IPS-11a (cell line): Measurements from ENCODE around the gene HSPA1A.

ENCODE experiments used
- H3K4me3 ChIP-seq: one replicate; pipeline ENCODE4 v1.5.1; 2013; ENCODE audit warnings: low read depth, low read length, control low read depth

Gene HSPA1A

GRCh38 chr6:31862344-31863235 lies 47.2 kb downstream of the HSPA1A start, which contains the start of gene NEU1:
Gene NEU1 (minus strand): TSS chr6:31862821. CDS start chr6:31862776, 45 bp downstream.
- H3K4me3 ChIP-seq = peak within 1 kb of the TSS; percentile 77

- H3K4me3 ChIP-seq = peak overlapping the region; percentile 72
Measured at GRCh38 chr6:31864123-31864562, 48.8 kb downstream of the HSPA1A start.

- H3K4me3 ChIP-seq = no peak overlapping the region
Measured at GRCh38 chr6:31864818-31865204, 49.5 kb downstream of the HSPA1A start.

- H3K4me3 ChIP-seq = no peak overlapping the region
Measured at GRCh38 chr6:31865205-31866118, 50.1 kb downstream of the HSPA1A start.
